Neural progenitor cell (in vitro differentiated cells): ENCODE measurements around the gene MAPKAPK3.

Experiments
- CTCF ChIP-seq: fragments of 200-600 bp; sonication (generic); IDR thresholded peaks from 2 replicates; pipeline ENCODE4 v1.5.1; 2017; ENCODE audit warnings: antibody characterized with exemption, mild to moderate bottlenecking
- EZH2 ChIP-seq: fragments of 200-600 bp; sonication (generic); IDR thresholded peaks from 2 replicates; pipeline ENCODE4 v1.6.1; 2017; ENCODE audit warnings: antibody characterized with exemption, mild to moderate bottlenecking, moderate library complexity

GRCh38 chr3:50574444-50574831 lies 42.5 kb upstream of the MAPKAPK3 start:
- TF ChIP-seq CTCF (no peak), EZH2 (no peak)
